Measurements from ENCODE around the gene RNU1-1. TPM values are rescaled to one million over a fixed set of nuclear protein-coding genes. Genes with fewer than 3 reads are reported as not detected.
"Not testable (repeated sequence)": the region's sequence is repeated elsewhere in the genome, so short reads cannot be mapped to it uniquely, and the experiment has no call there.

Gene RNU1-1
- 1,000 to 10,000 TPM; 1,321 to 1,622 (median 1,616) TPM for total RNA-seq

DNA sequence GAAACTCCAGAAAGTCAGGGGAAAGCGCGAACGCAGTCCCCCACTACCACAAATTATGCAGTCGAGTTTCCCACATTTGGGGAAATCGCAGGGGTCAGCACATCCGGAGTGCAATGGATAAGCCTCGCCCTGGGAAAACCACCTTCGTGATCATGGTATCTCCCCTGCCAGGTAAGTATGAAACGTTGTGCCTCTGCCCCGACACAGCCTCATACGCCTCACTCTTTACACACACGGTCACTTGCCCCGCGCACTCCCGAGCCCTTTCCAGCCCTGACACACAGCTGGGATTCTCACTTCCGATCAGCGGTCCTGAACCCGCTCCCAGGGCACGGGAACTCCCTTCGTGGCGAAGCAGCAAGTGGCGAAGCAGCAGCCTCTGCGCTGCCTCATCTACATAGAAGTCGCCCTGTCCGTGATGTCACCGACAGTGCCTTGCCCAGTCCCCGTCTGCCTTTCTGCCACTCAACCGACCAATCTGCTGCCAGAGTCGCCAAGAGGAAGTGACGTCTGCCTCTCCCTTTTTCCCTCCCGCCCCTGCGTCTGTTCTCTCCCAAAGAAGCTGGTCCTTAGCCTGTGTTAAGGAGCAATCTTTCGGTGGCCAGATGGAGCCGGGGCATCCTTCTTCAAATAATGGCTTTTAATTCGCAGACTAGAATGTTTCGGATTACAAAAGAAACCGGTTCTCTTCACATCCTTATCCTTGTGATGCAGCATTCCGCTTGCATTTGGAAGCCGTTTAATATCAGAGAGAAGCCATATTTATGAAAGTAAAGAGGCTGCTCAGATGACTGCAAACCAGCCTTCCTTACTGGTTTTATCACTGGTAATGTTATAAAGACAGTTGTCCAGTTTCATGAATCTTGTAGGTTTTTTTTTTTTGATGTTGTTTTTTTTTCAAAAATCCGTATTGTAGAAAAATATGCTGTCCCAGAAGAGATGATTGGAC is at the start of gene RNU1-1:
RNU1-1 (minus strand) TSS at position 179 of the 949 bp plus-strand sequence.
- H3K4me3 Mint-ChIP-seq; H3K36me3 Mint-ChIP-seq (ENCODE audit: insufficient read depth); H3K4me1 Mint-ChIP-seq (ENCODE audit: low read depth); H3K9me3 Mint-ChIP-seq: not testable (repeated sequence)
- ATAC-seq (peak; percentile 27 to 38), DNase-seq (peak; percentile 63)
- H3K27me3 Mint-ChIP-seq (ENCODE audit: low read depth), result peaks cover 18% of the 10 kb centered on the region

DNA sequence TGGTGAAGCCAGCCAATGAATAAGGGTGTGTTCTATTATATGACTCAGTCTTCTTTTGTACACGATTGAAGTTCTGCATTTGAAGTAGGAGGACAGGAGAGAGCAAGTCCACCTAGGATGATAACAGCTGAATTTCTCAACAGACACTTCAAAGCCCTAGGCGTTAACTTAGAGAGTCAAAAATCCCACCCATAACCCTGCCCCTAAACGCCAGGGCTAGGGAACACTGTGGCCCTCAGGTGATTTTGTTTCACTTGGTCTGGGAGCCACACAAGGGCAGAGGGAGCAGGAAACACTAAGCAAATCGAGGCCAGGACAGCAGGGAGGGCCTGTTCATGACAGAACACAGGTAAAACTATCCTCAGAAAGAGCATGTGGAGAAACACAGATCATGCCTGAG is 47.0 kb upstream of the RNU1-1 start:
- not testable (repeated sequence) for H3K9me3 Mint-ChIP-seq; H3K36me3 Mint-ChIP-seq (ENCODE audit: insufficient read depth); H3K4me3 Mint-ChIP-seq; H3K27me3 Mint-ChIP-seq (ENCODE audit: low read depth); H3K4me1 Mint-ChIP-seq (ENCODE audit: low read depth); DNase-seq; ATAC-seq

DNA sequence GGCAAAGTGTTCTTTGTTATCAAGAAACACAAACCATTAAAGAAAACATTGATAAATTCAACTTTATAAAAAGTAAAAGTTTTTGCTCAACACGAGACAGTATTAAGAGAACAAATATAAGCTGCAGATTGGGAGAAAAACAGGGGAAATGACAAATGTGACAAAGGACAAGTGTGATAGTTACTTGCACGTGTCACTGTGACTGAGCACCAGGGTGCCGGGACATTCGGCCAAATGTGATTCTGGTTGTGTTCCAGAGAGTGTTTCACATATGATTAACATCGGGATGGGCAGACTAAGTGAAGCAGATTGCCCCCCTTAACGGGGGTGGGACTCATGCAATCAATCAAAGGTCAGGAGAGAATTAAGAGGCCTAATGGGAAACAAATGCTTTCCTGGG is 46.4 kb upstream of the RNU1-1 start:
- not testable (repeated sequence) for ATAC-seq; DNase-seq; H3K9me3 Mint-ChIP-seq; H3K4me3 Mint-ChIP-seq; H3K36me3 Mint-ChIP-seq (ENCODE audit: insufficient read depth); H3K27me3 Mint-ChIP-seq (ENCODE audit: low read depth); H3K4me1 Mint-ChIP-seq (ENCODE audit: low read depth)

DNA sequence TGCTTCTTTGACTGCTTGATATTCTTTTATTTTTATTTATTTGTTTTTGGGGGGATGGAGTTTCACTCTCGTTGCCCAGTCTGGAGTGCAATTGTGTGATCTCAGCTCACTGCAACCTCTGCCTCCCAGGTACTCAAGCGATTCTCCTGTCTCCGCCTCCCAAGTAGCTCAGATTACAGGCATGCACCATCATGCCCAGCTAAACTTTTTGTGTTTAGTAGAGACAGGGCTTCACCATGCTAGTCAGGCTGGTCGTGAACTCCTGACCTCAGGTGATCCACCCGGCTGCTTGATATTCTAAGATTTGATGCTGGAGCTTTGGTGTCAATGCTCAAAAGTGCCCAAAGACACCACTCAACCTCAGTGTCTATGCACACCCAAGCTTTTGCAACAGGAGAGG is 45.6 kb upstream of the RNU1-1 start:
- not testable (repeated sequence) for H3K4me3 Mint-ChIP-seq; H3K27me3 Mint-ChIP-seq (ENCODE audit: low read depth); DNase-seq; H3K4me1 Mint-ChIP-seq (ENCODE audit: low read depth); ATAC-seq; H3K9me3 Mint-ChIP-seq; H3K36me3 Mint-ChIP-seq (ENCODE audit: insufficient read depth)

DNA sequence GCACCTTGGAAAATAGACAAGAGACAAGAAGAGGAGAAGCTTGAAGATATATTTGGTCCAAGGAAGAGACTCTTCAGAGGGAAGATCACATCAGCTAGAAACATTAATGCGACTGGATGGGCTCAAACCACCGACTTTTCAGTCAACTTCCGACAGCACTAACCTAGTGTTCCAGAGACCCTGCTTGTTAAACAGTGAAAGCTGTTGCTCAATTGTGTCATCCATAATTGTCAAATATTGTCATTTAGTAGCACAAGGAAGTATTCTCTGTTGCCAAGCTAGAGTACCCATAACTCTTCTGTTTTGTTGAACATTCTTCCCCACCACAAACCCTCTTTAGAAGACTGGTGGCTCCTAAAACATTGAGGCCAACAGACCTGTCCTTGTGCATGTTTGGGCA is 42.9 kb upstream of the RNU1-1 start:
- H3K4me3 Mint-ChIP-seq; H3K4me1 Mint-ChIP-seq (ENCODE audit: low read depth); H3K36me3 Mint-ChIP-seq (ENCODE audit: insufficient read depth); H3K27me3 Mint-ChIP-seq (ENCODE audit: low read depth); H3K9me3 Mint-ChIP-seq; DNase-seq; ATAC-seq: not testable (repeated sequence)

DNA sequence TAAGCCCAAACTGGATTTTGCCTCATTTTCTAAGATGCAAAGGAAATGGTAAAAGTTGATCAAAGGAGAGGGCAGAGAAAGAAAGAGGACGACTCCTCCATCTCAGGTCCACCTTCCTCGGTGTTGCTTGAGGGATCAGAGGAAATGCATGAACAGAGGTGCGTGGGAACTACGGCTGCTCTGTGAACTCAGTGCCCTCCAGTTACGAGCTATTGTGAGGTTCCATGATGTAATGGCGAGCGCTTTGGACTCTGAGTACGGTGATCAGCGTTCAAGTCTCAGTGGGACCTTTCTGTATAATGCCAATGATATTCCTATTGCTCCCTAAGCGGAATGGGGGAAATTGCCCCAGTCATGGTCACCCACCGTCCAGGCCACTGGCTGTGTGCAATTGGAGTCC is 39.2 kb upstream of the RNU1-1 start:
- not testable (repeated sequence) for H3K4me1 Mint-ChIP-seq (ENCODE audit: low read depth); ATAC-seq

DNA sequence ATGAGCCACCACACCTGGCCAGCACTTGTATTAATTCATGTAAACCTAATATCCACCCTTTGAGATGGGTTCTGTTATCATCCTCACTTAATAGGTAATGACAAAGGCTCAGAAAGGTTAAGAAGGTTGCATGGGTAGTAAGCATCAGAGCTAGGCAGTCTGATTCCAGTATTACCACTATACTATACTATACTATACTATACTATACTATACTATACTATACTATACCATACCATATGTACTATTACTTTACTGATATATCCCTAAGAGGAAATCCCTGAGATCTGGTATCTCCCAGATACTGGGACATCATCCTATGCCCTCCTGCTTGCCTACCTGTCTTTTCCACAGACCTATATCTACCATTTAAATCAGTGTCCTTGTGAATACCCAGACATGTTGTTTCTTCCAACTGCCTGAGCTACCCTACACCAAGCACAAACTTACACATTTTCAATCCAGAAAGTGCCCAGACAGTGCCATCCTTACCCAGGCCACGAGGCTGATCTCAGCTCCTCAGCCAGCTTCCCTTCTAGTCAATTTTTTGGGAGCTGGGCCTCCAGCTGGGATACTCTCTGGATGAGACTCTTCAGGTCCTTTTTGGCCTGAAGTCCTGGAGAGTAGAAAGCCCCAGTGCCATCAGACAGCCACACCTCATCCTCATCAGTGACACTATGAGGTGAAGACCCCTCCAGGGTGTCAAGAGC is 36.3 kb upstream of the RNU1-1 start:
- not testable (repeated sequence) for ATAC-seq; H3K9me3 Mint-ChIP-seq; DNase-seq; H3K36me3 Mint-ChIP-seq (ENCODE audit: insufficient read depth); H3K4me3 Mint-ChIP-seq; H3K4me1 Mint-ChIP-seq (ENCODE audit: low read depth); H3K27me3 Mint-ChIP-seq (ENCODE audit: low read depth)

More for the DNA sequence above, 39.2 kb upstream of the RNU1-1 start:
- DNase-seq; H3K36me3 Mint-ChIP-seq (ENCODE audit: insufficient read depth); H3K4me3 Mint-ChIP-seq; H3K9me3 Mint-ChIP-seq; H3K27me3 Mint-ChIP-seq (ENCODE audit: low read depth): not testable (repeated sequence)

DNA sequence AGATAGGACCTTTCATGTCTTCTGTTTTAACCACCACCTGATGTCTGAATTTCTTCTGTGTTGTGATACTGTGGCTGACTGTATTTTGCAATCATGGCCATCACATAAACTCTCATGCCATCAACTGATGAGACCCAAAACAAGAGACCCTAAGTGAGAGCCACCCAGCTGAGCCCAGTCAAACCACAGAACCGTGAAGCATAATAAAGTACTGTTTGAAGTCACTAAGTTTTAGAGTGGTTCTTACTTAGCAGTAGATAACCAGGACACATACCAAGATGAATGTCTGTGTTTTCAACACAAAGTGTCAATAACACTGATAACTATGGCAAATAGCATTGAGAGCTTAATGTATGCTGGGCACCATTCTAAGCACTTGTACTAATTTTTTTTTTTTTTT is 35.5 kb upstream of the RNU1-1 start:
- DNase-seq; H3K36me3 Mint-ChIP-seq (ENCODE audit: insufficient read depth); H3K4me3 Mint-ChIP-seq; ATAC-seq; H3K27me3 Mint-ChIP-seq (ENCODE audit: low read depth); H3K9me3 Mint-ChIP-seq; H3K4me1 Mint-ChIP-seq (ENCODE audit: low read depth): not testable (repeated sequence)

DNA sequence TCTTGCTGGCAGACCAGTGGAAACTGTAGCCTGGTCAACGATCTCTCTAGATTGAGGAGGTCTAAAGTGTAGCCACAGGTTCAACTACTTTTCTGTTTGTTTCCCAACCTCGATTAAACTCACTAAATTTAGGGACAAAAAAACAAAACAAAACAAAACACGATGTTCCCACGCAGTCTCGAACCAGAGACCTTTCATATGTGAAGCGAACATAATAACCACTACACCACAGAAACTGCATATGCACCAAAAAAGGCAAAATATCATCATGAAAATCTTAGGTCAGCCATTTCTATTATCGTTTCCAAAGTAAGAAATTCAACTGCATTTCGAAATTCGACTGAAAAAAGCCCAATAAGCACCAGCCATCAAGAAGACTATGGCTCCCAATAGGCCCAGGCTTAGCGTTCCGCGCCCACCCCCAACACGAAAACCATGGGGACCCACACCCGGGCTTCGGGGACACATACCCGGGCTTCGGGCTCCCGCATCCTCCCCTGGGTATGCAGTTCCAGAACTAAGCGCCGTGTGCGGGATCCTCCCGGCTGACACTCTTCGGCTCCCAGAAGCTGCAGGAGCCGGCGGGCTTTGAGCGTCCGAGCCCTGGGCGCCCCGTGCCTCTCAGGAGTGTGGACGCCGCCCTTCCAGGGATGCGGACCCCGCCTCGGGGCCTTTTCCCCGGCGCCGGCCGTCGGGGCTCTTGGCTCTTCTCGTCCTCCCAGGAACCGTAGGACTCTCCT is 33.6 kb upstream of the RNU1-1 start:
- not testable (repeated sequence) for H3K36me3 Mint-ChIP-seq (ENCODE audit: insufficient read depth); DNase-seq; H3K9me3 Mint-ChIP-seq; H3K4me1 Mint-ChIP-seq (ENCODE audit: low read depth); H3K4me3 Mint-ChIP-seq; H3K27me3 Mint-ChIP-seq (ENCODE audit: low read depth); ATAC-seq

DNA sequence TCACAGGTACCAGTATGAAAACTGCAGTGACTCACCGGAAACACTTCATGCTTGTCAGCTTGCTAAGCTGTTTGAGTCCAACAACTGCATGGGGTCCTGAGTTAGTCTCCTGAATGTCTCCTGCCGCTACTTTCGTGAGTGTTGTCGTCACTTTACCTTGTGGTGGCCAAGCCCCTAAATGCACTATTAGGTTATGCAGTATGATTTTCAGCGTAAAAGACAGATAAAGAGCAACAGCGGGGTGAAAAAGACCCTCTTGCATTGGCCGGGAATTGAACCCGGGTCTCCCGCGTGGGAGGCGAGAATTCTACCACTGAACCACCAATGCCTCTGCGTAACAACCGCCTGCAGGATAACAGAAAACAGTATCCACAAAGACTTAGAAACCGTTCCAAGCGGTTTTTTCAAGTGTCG is 31.6 kb upstream of the RNU1-1 start:
- not testable (repeated sequence) for H3K4me1 Mint-ChIP-seq (ENCODE audit: low read depth); DNase-seq; H3K9me3 Mint-ChIP-seq; H3K4me3 Mint-ChIP-seq; H3K36me3 Mint-ChIP-seq (ENCODE audit: insufficient read depth); H3K27me3 Mint-ChIP-seq (ENCODE audit: low read depth)
- ATAC-seq, result peak; percentile 59 to 78

DNA sequence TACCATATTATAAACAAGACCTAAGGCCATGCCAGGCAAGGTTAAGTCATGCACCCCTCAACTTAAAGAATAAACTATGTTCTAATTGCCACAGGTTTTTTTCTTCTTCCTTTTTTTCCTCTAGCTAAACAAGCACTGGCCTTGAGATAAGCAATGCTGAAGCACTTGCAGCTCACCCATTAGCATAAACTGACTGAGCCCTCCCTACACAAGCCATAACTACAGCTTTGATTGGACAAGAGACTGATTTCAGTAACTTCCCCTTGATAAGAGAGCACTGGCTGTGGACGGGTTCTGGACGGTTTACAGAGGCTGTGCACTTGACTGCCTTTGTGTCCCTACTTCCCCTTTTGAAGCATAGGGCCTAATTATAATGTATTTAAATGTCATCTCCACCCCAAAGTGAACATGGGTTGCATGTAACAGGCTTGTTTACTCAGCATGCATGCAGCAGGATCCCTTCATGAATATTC is 26.4 kb upstream of the RNU1-1 start:
- not testable (repeated sequence) for H3K9me3 Mint-ChIP-seq; H3K27me3 Mint-ChIP-seq (ENCODE audit: low read depth); ATAC-seq; DNase-seq; H3K4me1 Mint-ChIP-seq (ENCODE audit: low read depth); H3K36me3 Mint-ChIP-seq (ENCODE audit: insufficient read depth); H3K4me3 Mint-ChIP-seq

DNA sequence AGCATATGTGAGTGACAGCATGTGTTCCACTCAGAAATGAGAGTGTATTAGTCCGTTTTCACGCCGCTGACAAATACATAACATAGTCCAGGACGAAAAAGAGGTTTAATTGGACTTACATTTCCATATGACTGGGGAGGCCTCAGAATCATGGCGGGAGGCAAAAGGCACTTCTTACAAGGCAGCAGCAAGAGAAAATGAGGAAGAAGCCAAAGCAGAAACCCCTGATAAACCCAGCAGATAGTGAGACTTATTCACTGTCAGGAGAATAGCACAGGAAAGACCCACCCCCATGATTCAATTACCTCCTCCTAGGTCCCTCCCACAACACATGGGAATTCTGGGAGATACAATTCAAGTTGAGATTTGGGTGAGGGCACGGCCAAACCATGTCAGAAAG is 23.4 kb upstream of the RNU1-1 start:
- H3K9me3 Mint-ChIP-seq, ATAC-seq: not testable (repeated sequence)

DNA sequence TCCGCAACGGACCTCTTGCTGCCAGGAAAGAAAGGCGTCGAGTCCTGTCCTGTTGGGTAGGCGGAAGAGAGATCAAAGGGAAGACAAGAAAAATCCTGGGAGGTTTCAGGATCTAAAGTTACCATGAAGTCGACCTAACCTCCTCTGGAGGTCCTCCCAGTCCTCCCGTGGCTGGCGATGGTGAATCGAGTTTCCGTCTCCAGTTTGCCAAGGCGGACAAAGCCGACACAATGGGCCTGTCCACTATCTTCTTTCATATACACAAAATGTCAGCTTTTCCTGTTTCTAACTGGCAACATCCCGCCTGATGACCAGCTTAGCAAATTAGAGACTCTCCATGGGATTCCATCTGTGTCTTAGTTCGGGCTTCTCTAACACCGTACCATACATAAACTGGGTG is 22.7 kb upstream of the RNU1-1 start:
- H3K9me3 Mint-ChIP-seq; H3K4me3 Mint-ChIP-seq; DNase-seq; ATAC-seq; H3K36me3 Mint-ChIP-seq (ENCODE audit: insufficient read depth); H3K4me1 Mint-ChIP-seq (ENCODE audit: low read depth): not testable (repeated sequence)
- H3K27me3 Mint-ChIP-seq (ENCODE audit: low read depth), result peaks cover 35% of the 10 kb centered on the region

More for the DNA sequence above, 23.4 kb upstream of the RNU1-1 start:
- H3K4me1 Mint-ChIP-seq (ENCODE audit: low read depth); H3K4me3 Mint-ChIP-seq; H3K36me3 Mint-ChIP-seq (ENCODE audit: insufficient read depth); DNase-seq: not testable (repeated sequence)
- H3K27me3 Mint-ChIP-seq (ENCODE audit: low read depth), result peaks cover 28% of the 10 kb centered on the region

DNA sequence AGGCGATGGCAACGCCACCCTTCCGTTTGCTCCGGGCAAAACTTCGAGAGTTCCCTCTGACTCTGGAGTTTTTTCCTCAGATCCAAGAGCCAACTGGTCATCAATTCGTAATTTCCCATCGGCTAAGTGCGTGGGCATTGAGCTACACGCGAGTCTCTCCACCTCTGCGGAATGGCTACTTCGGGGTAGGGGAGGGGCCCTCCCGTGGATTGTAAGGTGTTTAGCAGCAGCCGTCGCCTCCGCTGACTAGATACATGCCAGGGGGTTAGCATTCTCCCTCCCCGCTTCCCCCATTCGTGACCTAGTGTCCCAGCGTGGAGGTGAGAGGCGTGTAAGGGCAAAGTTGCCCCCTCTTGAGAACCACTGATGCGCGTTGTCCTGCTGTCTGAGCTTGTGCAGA is 21.8 kb upstream of the RNU1-1 start:
- not testable (repeated sequence) for H3K4me1 Mint-ChIP-seq (ENCODE audit: low read depth); ATAC-seq; H3K4me3 Mint-ChIP-seq; H3K36me3 Mint-ChIP-seq (ENCODE audit: insufficient read depth); DNase-seq; H3K9me3 Mint-ChIP-seq
- peaks cover 41% of the 10 kb centered on the region for H3K27me3 Mint-ChIP-seq (ENCODE audit: low read depth)
